Measurements from ENCODE around the gene SRRM4.

GRCh38 chr12:119208626-119209061 lies 227.3 kb downstream of the SRRM4 start:
- TF ChIP-seq POLR2A (IDR thresholded peaks at IDR 0.05) (no peak), CTCF (IDR thresholded peaks at IDR 0.05 in 8 of 11, conservative IDR thresholded peaks at IDR 0.05 in 3 of 11) (no peak), POLR2AphosphoS5 (IDR thresholded peaks at IDR 0.05) (no peak)
